WTC11 (cell line): ENCODE measurements around the gene SGTA.

Source experiments
- CTCF ChIP-seq: fragments of 200-600 bp; IDR thresholded peaks from 2 replicates; pipeline ENCODE4 v1.8.0; 2022; ENCODE audit warnings: antibody characterized with exemption
- ETV6 ChIP-seq: sonication (generic); formaldehyde crosslinking; IDR thresholded peaks from 2 replicates; pipeline ENCODE4 v1.8.1; 2022; ENCODE audit warnings: mild to moderate bottlenecking, missing genetic modification reagents

GRCh38 chr19:2734589-2735288 lies 48.3 kb downstream of the SGTA start:
- TF ChIP-seq CTCF: no peak
- no peak for TF ChIP-seq ETV6 (CRISPR knock-in tag)
